Measurements from ENCODE around the gene PPP3CA. TPM values are rescaled to one million over a fixed set of nuclear protein-coding genes. Genes with fewer than 3 reads are reported as not detected.

Gene PPP3CA
- total RNA-seq, 6 experiments from 2014 or later: 12.1 to 14.5 (median 13.1) TPM

GRCh38 chr4:101222156-101222845 lies 125.0 kb downstream of the PPP3CA start:
- WGBS (ENCODE audit: insufficient coverage, low coverage, low lambda C conversion rate, missing lambda C conversion rate): 67% methylated on average over 3 of the region's 3 CpGs
- no peaks in the 10 kb centered on the region for H3K36me3 ChIP-seq
- ATAC-seq: no peak
- no peak for DNase-seq
- TF ChIP-seq POLR2A (IDR thresholded peaks at IDR 0.05): no peak
- TF ChIP-seq, protein P1, sequence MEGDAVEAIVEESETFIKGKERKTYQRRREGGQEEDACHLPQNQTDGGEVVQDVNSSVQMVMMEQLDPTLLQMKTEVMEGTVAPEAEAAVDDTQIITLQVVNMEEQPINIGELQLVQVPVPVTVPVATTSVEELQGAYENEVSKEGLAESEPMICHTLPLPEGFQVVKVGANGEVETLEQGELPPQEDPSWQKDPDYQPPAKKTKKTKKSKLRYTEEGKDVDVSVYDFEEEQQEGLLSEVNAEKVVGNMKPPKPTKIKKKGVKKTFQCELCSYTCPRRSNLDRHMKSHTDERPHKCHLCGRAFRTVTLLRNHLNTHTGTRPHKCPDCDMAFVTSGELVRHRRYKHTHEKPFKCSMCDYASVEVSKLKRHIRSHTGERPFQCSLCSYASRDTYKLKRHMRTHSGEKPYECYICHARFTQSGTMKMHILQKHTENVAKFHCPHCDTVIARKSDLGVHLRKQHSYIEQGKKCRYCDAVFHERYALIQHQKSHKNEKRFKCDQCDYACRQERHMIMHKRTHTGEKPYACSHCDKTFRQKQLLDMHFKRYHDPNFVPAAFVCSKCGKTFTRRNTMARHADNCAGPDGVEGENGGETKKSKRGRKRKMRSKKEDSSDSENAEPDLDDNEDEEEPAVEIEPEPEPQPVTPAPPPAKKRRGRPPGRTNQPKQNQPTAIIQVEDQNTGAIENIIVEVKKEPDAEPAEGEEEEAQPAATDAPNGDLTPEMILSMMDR (IDR thresholded peaks at IDR 0.05): no peak
- no peak overlapping the region for H3K27ac ChIP-seq
- H3K9me3 ChIP-seq: no peaks in the 10 kb centered on the region
- peaks cover 0 to 8% (median 0%) of the 10 kb centered on the region in 4 donors for H3K4me1 ChIP-seq
- no peak overlapping the region for H3K4me3 ChIP-seq
- H3K27me3 ChIP-seq: no peaks in the 10 kb centered on the region
- intact Hi-C loops (cut with DNase I): no loop called here

DNA sequence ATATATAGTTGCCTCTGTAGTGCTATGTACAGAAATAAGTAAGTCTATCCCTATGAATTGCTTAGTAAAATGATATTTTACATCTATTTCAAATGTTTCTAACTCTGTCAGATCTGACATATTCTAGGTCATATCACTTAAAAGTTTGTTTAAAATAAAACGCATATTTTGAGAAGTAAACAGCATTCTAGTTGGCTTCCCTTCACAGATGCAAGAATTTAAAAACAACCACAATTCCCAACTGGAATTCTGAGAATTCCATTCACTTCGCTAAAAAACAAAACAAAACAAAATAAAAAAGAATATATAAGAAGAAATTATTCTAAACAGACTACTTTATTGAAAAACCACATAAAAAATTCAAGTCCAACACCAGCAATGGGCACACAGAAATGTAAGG lies 126.0 kb downstream of the PPP3CA start:
- H3K4me3 ChIP-seq: no peak overlapping the region
- no peak overlapping the region for H3K27ac ChIP-seq
- DNase-seq: no peak
- no peak for ATAC-seq
- no peaks in the 10 kb centered on the region for H3K9me3 ChIP-seq
- intact Hi-C loops (cut with DNase I): no loop called here
- no peak for TF ChIP-seq POLR2A (IDR thresholded peaks at IDR 0.05)
- TF ChIP-seq, protein P1 (IDR thresholded peaks at IDR 0.05): no peak
- WGBS (ENCODE audit: insufficient coverage, low coverage, low lambda C conversion rate, missing lambda C conversion rate): 84% methylated on average over 2 of the region's 2 CpGs
- H3K36me3 ChIP-seq: no peaks in the 10 kb centered on the region
- peaks cover 0 to 8% (median 0%) of the 10 kb centered on the region in 4 donors for H3K4me1 ChIP-seq
- H3K27me3 ChIP-seq: no peaks in the 10 kb centered on the region

GRCh38 chr4:101218894-101219293 lies 128.4 kb downstream of the PPP3CA start:
- Histone ChIP-seq H3K36me3 (no peaks in the 10 kb centered on the region), H3K27me3 (no peaks in the 10 kb centered on the region), H3K4me3 (no peak overlapping the region), H3K27ac (no peak overlapping the region), H3K9me3 (no peaks in the 10 kb centered on the region), H3K4me1 (peaks cover 0 to 8% (median 0%) of the 10 kb centered on the region in 4 donors)
- WGBS (ENCODE audit: insufficient coverage, low coverage, low lambda C conversion rate, missing lambda C conversion rate): 92% methylated on average over 1 of the region's 1 CpG
- ATAC-seq (no peak), DNase-seq (no peak)
- TF ChIP-seq, protein P1 (IDR thresholded peaks at IDR 0.05): no peak
- TF ChIP-seq POLR2A (IDR thresholded peaks at IDR 0.05): no peak
- intact Hi-C loops (cut with DNase I): no loop called here

GRCh38 chr4:101218346-101218745 lies 129.0 kb downstream of the PPP3CA start:
- intact Hi-C loops (cut with DNase I): no loop called here
- H3K4me1 ChIP-seq: peaks cover 0 to 8% (median 0%) of the 10 kb centered on the region in 4 donors
- no peaks in the 10 kb centered on the region for H3K9me3 ChIP-seq
- no peaks in the 10 kb centered on the region for H3K36me3 ChIP-seq
- ATAC-seq (no peak), DNase-seq (no peak)
- no peak overlapping the region for H3K27ac ChIP-seq
- no peak overlapping the region for H3K4me3 ChIP-seq
- WGBS (ENCODE audit: insufficient coverage, low coverage, low lambda C conversion rate, missing lambda C conversion rate): 73% methylated on average over 3 of the region's 3 CpGs
- H3K27me3 ChIP-seq: no peaks in the 10 kb centered on the region
- TF ChIP-seq, protein P1 (IDR thresholded peaks at IDR 0.05): no peak
- TF ChIP-seq POLR2A (IDR thresholded peaks at IDR 0.05): no peak

Data from right lobe of liver (tissue), 6 donors.